ENCODE data around the gene HSP90AB1.
"Not testable (repeated sequence)": the region's sequence is repeated elsewhere in the genome, so short reads cannot be mapped to it uniquely, and the experiment has no call there.

The HSP90AB1 gene

DNA sequence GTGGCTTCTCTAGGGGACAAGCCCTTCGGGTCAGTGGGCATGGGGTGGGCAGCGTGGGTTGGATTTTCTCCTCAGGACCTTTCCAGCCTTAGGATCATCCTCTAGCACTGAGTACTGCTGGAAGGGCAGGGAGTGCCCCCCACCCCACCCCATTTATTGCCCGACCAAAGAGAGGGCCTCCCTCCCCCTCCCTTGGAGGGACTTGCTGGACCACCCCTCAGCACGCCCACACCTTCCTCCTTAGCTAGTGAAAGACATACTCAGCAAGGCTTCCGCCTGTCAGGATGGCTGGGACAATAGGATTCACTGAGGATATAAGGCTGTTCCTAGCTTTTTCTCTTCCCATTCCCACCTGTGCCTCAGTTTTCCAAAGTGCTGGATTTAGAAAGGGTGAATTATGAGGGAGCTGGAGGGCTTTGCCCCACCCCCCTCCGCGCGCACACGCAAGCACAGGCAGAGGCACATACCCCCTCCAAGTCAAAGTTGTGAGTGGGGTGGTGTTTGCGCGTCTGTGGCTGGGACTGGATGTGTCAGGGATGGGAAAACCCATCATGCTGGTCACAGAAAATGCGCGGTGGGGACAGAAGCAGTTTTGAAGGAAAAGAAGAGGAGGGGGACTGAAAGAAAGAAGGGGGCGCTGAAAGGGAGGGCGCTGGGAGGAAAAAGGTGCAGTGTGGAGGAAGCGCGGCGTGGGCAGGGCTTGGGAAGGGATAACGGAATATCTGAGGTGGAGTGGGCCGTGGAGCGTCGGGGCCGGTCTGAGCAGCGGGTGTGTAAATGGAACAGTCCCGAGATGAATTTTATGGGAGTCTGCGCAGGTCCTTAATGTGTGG lies 24.2 kb upstream of the HSP90AB1 start:
- DNase-seq (ENCODE audit: low read depth): no peak

- DNase-seq (ENCODE audit: low read depth): peak; percentile 76
Observed at GRCh38 chr6:44223319-44224028, 23.4 kb upstream of the HSP90AB1 start, which contains the start of gene SLC29A1. TSS of gene SLC29A1 (plus strand) at chr6:44223595. CDS start at chr6:44227314, 3,719 bp downstream.

- no peak for DNase-seq (ENCODE audit: low read depth)
Observed at GRCh38 chr6:44224029-44224964, 22.6 kb upstream of the HSP90AB1 start.

- no peak for DNase-seq (ENCODE audit: low read depth)
Observed at GRCh38 chr6:44224965-44225305, 22.0 kb upstream of the HSP90AB1 start.

DNA sequence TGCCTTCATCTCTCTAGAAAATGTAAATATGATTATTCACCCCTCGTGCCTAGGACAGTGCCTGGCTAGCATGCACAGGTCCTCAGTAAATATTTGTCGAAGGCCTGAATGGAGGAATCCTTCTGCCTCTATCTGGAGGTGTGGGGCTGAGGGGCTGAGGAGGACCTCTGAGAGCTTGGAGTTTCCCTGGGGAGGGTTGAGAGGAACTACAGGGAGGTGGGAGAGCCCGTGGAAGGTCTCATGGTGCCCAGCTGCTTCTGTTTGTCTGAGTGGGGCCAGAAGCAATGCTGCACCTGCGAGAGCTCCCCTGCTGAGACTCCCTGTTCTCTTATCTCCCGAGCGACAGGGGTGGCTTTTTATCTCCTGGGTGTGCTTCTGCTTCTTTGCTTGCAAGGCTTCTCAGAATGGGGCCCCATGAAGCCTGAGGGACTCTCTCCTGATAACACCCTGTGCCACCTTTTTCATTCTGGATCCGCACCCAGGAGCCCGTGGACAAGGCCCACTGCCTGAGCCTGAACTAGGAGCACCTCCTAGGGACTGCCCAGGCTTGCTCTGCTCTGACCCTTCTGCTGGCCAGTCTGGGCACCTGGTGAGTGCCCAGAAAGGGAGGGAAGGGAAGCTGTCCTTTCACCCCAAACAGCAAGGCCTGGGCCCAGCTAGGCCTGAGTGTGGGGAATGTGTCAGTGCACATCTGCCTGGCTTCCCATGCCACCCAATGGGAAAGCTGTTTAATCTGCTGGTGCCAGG lies 21.1 kb upstream of the HSP90AB1 start:
- DNase-seq (ENCODE audit: low read depth): no peak

- no peak for DNase-seq (ENCODE audit: low read depth)
Observed at GRCh38 chr6:44226368-44227147, 20.3 kb upstream of the HSP90AB1 start.

DNA sequence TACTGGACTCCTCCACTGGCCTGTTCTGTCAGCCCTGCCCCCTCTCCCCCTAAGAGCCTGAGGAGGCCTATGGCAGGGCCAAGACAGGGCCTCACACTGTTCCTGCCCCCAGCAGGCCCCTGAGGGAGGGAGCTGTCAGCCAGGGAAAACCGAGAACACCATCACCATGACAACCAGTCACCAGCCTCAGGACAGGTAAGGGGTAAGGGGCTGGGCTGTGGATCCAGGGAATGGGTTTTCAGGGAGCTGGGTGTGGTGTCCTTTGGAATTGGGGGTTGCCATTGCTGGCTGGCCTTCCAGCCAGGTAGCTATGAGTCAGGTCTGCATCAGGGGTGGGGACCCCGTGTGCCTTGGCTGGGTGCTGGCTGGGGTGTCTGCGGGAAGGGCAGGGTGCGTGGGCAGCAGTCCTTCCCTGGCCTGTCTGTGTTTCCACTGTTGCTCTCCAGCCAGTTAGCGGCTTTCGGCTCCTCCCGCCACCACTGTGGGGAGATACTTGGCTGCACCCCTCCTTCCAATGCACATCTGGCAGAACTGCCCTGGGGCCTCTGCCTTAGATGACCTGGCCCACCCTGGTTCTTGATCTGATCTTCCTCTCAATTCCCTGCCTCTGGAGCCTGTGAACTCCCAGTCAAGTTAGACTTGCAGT lies 19.6 kb upstream of the HSP90AB1 start:
- DNase-seq (ENCODE audit: low read depth): no peak

DNA sequence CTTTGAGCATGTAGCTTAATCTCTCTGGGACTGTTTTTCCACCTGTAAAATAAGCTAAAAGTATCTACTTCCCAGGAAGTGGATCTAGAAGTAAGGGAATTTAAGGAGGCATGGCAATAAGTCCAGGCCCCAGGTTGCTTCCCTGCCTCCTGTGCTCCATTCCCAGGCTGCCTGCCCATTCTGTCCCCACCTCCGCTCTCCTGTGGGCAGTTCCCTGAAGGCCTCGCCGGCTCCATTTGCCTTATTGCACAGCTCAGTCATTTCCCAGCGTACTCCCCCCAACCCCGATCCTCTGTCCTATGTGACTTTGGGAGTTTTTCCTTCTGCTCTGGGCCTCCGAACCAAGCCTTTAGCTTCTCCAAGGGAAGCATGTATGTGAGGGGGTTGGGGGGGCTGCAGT lies 18.9 kb upstream of the HSP90AB1 start:
- no peak for DNase-seq (ENCODE audit: low read depth)

DNA sequence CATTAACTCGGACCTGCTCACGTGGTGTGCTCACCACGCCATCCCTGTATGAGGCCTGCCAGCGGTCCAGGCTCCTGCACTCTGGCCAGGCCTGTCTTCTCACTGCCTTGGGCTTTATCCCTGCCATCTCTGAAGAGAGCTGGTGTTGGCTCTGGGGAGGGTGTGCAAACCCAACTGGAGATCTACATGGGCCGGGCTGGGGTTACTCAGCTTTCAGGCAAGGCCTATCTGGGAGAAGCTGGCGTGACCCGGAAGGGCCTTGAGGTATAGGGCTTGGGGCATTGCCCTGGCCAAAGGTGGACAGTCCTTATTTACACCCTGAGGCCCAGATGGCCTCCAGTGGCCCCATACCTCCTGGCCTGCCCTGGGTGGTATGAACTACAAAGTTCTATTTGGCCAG lies 18.5 kb upstream of the HSP90AB1 start:
- DNase-seq (ENCODE audit: low read depth): no peak

- no peak for DNase-seq (ENCODE audit: low read depth)
Observed at GRCh38 chr6:44228836-44229235, 18.1 kb upstream of the HSP90AB1 start.

DNA sequence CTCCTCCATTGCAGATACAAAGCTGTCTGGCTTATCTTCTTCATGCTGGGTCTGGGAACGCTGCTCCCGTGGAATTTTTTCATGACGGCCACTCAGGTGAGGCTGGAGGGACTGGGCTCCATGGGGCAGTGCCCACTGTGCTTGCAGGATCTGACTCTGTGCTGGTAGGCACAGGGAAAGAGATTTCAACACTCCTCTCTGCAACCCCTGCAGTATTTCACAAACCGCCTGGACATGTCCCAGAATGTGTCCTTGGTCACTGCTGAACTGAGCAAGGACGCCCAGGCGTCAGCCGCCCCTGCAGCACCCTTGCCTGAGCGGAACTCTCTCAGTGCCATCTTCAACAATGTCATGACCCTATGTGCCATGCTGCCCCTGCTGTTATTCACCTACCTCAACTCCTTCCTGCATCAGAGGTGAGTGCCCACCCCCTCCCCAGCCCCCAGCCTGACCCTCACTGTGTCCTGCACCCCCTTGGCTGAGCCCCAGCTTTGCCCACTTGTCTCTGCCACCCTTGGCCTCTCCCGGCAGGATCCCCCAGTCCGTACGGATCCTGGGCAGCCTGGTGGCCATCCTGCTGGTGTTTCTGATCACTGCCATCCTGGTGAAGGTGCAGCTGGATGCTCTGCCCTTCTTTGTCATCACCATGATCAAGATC lies 17.4 kb upstream of the HSP90AB1 start:
- no peak for DNase-seq (ENCODE audit: low read depth)

DNA sequence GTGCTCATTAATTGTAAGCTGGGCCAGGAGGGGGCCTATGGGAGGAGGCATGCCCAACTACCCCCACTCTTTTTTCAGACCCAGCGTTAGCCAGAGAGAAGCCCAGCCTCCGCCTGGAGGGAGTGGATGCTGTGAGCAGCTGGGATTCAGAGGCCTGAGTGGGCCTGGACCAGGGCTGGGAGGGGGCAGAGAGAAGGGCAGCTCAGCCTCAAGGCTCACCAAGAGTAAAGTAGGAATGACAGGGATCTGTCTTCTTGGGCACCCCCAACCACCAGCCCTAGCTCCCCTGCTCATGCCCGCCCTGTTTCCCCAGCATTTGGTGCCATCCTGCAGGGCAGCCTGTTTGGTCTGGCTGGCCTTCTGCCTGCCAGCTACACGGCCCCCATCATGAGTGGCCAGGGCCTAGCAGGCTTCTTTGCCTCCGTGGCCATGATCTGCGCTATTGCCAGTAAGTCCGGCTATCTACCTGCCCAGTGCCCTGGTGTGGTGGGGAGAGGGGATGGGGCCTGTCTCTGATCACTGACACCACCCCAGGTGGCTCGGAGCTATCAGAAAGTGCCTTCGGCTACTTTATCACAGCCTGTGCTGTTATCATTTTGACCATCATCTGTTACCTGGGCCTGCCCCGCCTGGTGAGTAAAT lies 16.7 kb upstream of the HSP90AB1 start:
- DNase-seq (ENCODE audit: low read depth): no peak

GRCh38 chr6:44231426-44231825 lies 15.5 kb upstream of the HSP90AB1 start:
- not testable (repeated sequence) for DNase-seq (ENCODE audit: low read depth)

GRCh38 chr6:44232676-44233566 lies 14.0 kb upstream of the HSP90AB1 start:
- no peak for DNase-seq (ENCODE audit: low read depth)

- DNase-seq (ENCODE audit: low read depth): no peak
Observed at GRCh38 chr6:44233567-44234100, 13.3 kb upstream of the HSP90AB1 start.

GRCh38 chr6:44234101-44235025 lies 12.5 kb upstream of the HSP90AB1 start:
- DNase-seq (ENCODE audit: low read depth): no peak

DNA sequence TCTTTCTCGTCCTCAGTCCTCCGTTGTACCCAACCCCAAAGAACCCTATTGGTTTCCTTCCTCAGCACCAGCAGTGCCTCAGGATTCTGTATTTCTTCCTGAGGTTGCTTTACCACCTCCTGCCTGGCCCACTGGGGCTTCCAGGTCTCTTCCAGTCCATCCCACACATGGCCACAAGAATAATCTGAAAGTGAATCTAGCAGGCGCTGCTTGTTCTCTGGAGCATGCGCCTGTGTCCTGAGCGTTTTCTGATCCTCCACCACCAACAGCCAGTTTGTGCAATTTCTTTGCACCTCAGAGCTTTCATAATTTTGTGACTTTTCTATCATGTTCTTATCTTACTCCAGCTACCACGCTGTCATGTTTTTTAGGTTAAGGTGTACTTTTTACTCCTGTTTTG lies 11.6 kb upstream of the HSP90AB1 start:
- no peak for DNase-seq (ENCODE audit: low read depth)
